Heart right ventricle (tissue), 16 donors: ENCODE data around the gene RAG1. TPM values are rescaled to one million over a fixed set of nuclear protein-coding genes. Genes with fewer than 3 reads are reported as not detected.

ENCODE experiments used
- ATAC-seq, 8 donors: fragments of 200-7000 bp; cut with Tn5 transposase; one replicate each; pipeline ENCODE4 v1.9.1; 2020; ENCODE audit warnings: mild to moderate bottlenecking in 8 of 8, moderate library complexity in 8 of 8, moderate number of reproducible peaks in 1 of 8
- DNase-seq, 2 donors: peaks; one replicate each; pipeline ENCODE4 v3.0.0-alpha.2; 2020
- H3K27ac ChIP-seq, 10 donors: fragments of 200-600 bp; sonication (generic) in 2 of 10; one replicate each; pipeline versions ENCODE4 v1.5.0 to v1.8.0; 2020 to 2022; ENCODE audit warnings: mild to moderate bottlenecking in 3 of 10
- H3K27me3 ChIP-seq, 7 donors: fragments of 200-600 bp; one replicate each; pipeline ENCODE4 v1.8.0; 2021 to 2022; ENCODE audit warnings: mild to moderate bottlenecking in 2 of 7
- H3K36me3 ChIP-seq, 9 donors: fragments of 200-600 bp; sonication (generic) in 1 of 9; one replicate each; pipeline versions ENCODE4 v1.5.0 to v1.8.0; 2020 to 2022; ENCODE audit warnings: mild to moderate bottlenecking in 2 of 9
- H3K4me1 ChIP-seq, 9 donors: fragments of 200-600 bp; sonication (generic) in 1 of 9; one replicate each; pipeline versions ENCODE4 v1.5.0 to v1.8.0; 2020 to 2022; ENCODE audit warnings: mild to moderate bottlenecking in 4 of 9
- H3K4me3 ChIP-seq, 10 donors: fragments of 200-600 bp; sonication (generic) in 2 of 10; one replicate each; pipeline versions ENCODE4 v1.5.0 to v1.8.0; 2020 to 2022; ENCODE audit warnings: mild to moderate bottlenecking in 7 of 10, moderate library complexity in 2 of 10
- H3K9me3 ChIP-seq, 11 donors: fragments of 200-600 bp in 10 of 11; sonication (generic) in 2 of 11; one replicate each; pipeline versions ENCODE4 v1.5.0 to v1.8.0; 2013 to 2022; ENCODE audit warnings: mild to moderate bottlenecking in 2 of 11, control low read depth in 1 of 11, moderate library complexity in 1 of 11
- WGBS, 2 donors: extraction: QIAGEN DNeasy Blood & Tissue Kit; methylation state at CpG; one replicate each; pipeline ENCODE4 v1.1.7; 2013; ENCODE audit warnings: inconsistent platforms in 1 of 2; 5-methylcytosine and 5-hydroxymethylcytosine counted together
- intact Hi-C, 10 donors: fragments of 100-400 bp; cut with DNase I; formaldehyde crosslinking; loops; one replicate each; pipeline versions ENCODE4 v1.11.1 to v1.14.2; 2022
- polyA plus RNA-seq, 2 donors: library from polyadenylated mRNA; stranded (reverse); fragments of 200-250 nt; gene quantifications; one replicate each; pipeline ENCODE4 v1.2.3, GENCODE V29; 2013
- total RNA-seq, 10 donors: library from RNA; stranded (reverse); fragmentation: NEBNext Ultra II Directional in 3 of 10; extraction: Animal tissue kit (Norgen Biotek cat#: 25700) in 3 of 10; gene quantifications; one replicate each; pipeline versions ENCODE4 v1.2.1 to v1.2.4, GENCODE V29; 2021 to 2023
- TF ChIP-seq, protein P1 (sequence below), 9 donors: fragments of 200-600 bp; sonication (generic) in 2 of 9; IDR thresholded peaks; one replicate each; pipeline versions ENCODE4 v1.5.0 to v1.8.0; 2021 to 2022; ENCODE audit warnings: antibody characterized with exemption in 9 of 9, mild to moderate bottlenecking in 5 of 9, moderate library complexity in 1 of 9
- donor health status: Arrhythmogenic right ventricular cardiomyopathy.
- donor health status: ischemic (EF 13 %, LVEDD 7.1; RV severe dilation, severe dysfunction).
- donor health status: healthy with polysubstance abuse.
- donor health status: DM: no; HTN: yes; CAD: no.
- donor health status: DM: no; HTN: no; CAD: no.
- donor health status: ischemic (EF 25% LVEDD 6.9; RV normal size, moderate dysfunction).
- donor health status: ischemic (EF 25% LVEDD 5.7; RV mildly dilated, moderate dysfunction).
- donor health status: healthy.
- donor health status: DM: yes; HTN: yes; CAD: no.
- donor health status: Ischemic cardiomyopathy.
- donor health status: ischemic (EF 35%, LVEDD 5.7; RV mildly dilated, moderate dysfunction).
- donor health status: nonischemic (EF 11% LVEDD 7.7; RV severe dilation, severe dysfunction).
- donor health status: DM: yes; HTN: yes; CAD: no.
- donor health status: PGD.
- donor health status: ischemic (EF 29% LVEDD 5.4; RV normal size, mild dysfunction).
- donor health status: nonischemic (EF 23%, LVEDD 6.1; RV moderate dilation, normal function).

RAG1 gene
- total and polyA plus RNA-seq, 12 donors, result 0.26 to 2.1 (median 1.2) TPM

DNA sequence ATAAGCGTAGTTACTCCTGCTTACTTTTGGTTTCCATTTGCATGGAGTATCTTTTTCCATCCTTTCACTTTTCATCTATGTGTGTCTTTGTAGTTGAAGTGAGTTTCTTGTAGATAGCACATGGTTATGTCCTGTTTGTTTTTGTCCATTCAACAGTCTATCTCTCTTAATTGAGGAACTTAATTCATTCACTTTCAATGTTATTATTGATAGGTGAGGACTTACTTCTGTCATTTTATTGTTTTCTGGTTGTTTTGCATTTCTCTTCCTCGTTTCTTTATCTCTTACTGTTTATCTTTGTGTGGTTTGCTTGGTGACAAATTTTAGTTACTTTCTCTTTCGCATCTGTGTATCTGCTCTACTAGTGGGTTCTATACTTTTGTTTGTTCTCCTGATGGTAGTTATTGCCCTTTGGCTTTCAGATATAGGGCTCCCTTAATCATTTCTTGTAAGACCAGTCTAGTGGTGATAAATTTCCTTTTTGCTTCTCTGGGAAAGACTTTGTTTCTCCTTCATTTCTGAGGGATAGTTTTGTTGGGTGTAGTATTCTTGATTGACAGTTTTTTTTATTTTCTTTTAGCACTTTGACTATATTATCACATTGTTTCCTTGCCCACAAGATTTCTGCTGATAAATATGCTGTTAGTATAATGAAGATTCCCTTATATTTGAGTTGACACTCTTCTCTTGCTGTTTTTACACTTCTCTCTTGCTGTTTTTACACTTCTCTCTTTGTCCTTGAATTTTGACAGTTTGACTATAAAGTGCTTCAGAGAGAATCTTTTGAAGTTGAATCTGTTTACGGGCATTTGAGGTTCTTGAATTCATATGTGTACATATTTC lies 9.0 kb upstream of the RAG1 start:
- 72 to 77% methylated on average over 4 of the region's 4 CpGs for WGBS, 2 donors
- ATAC-seq, result no peak
- no peaks in the 10 kb centered on the region for H3K36me3 ChIP-seq
- intact Hi-C loops, result no loop called here
- TF ChIP-seq, protein P1, sequence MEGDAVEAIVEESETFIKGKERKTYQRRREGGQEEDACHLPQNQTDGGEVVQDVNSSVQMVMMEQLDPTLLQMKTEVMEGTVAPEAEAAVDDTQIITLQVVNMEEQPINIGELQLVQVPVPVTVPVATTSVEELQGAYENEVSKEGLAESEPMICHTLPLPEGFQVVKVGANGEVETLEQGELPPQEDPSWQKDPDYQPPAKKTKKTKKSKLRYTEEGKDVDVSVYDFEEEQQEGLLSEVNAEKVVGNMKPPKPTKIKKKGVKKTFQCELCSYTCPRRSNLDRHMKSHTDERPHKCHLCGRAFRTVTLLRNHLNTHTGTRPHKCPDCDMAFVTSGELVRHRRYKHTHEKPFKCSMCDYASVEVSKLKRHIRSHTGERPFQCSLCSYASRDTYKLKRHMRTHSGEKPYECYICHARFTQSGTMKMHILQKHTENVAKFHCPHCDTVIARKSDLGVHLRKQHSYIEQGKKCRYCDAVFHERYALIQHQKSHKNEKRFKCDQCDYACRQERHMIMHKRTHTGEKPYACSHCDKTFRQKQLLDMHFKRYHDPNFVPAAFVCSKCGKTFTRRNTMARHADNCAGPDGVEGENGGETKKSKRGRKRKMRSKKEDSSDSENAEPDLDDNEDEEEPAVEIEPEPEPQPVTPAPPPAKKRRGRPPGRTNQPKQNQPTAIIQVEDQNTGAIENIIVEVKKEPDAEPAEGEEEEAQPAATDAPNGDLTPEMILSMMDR (IDR thresholded peaks at IDR 0.05), result no peak
- no peaks in the 10 kb centered on the region for H3K4me1 ChIP-seq
- DNase-seq, result no peak
- H3K9me3 ChIP-seq, result peaks cover 0 to 21% (median 5%) of the 10 kb centered on the region in 11 donors
- H3K27me3 ChIP-seq, result no peaks in the 10 kb centered on the region
- peak overlapping the region in 1 of 10 donors; percentile 51 for H3K27ac ChIP-seq
- peak overlapping the region in 1 of 10 donors; percentile 15 for H3K4me3 ChIP-seq

DNA sequence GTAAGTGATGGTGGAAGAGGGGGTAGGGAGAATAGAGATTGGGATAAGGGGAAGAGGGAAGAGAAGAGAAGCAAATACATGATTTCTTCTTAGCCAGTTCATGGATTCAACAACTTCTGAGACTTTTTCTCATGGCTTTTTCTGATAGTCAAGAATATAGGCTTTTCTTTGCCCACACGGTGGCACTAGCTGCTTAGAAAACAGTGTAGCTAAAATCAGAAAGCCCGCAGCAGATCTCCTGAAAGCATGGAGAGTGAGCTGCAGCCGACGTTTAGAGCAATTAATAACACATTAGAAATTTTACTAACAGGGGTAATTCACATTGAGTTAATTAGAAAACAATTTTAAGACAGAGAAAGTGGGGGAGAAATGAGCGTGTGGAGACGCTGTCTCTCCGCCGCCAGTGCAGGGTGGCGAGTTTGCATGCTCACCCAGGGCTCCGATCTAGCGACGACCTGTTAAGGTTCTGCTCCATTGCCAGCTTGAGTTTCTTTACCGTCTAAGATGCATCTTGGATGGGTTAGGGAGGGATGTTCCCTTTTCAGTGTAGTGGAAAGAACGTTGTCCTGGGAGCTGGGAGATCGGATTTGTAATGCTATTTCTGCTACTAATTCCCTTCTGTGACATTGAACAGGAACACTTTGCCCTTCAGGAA lies 3.3 kb upstream of the RAG1 start:
- Histone ChIP-seq H3K27me3 (peaks cover 0 to 5% (median 0%) of the 10 kb centered on the region in 7 donors), H3K9me3 (peaks cover 0 to 7% (median 0%) of the 10 kb centered on the region in 11 donors), H3K36me3 (no peaks in the 10 kb centered on the region), H3K27ac (no peak overlapping the region), H3K4me3 (peak overlapping the region in 9 of 10 donors; percentile 22 to 46 (median 41)), H3K4me1 (peaks cover 0 to 5% (median 0%) of the 10 kb centered on the region in 9 donors)
- DNase-seq (peak in 1 of 2 donors; percentile 49), ATAC-seq (peak; percentile 55 to 86 (median 75))
- TF ChIP-seq, protein P1 (IDR thresholded peaks at IDR 0.05), result peak; percentile 38 to 81 (median 72)
- WGBS, 2 donors, result 5 to 14% methylated on average over 15 of the region's 15 CpGs
- intact Hi-C loops, result loop anchor here (1.0 to 10.0 kb wide), 9 partner anchors 58 to 188 kb away; no protein-coding TSS in a partner anchor

DNA sequence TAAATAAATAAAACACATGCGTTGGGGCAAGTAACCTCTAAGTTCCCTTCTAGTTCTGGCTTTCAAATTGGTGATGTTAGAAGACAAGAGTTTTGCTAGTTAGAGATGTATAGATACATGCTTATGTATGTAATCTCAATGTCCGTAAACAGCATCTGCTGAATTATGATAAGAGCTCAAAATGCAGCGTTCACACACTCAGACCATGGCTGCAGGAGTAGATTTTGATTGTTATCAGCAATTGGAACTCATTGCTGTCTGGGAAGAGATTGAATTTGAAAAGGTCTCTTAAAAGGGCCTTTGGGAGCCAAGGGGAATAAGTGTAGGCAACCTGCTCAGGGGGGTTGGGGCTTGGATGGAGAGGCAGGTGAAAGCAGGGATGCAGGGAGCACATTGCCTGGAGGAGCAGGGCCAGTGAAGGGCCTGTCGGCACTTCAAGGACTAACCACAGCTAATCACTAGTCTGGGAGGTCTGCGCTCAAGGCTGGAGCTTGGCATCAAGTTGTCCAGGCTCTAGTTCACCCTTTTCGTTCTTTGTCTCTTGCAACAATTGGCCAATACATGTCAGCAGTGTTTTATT lies 2.7 kb upstream of the RAG1 start:
- H3K27me3 ChIP-seq, result peaks cover 0 to 5% (median 0%) of the 10 kb centered on the region in 7 donors
- 54 to 56% methylated on average over 6 of the region's 6 CpGs for WGBS, 2 donors
- intact Hi-C loops, result loop anchor here in 6 of 10 donors (5.0 to 10.0 kb wide), 5 partner anchors 57 to 182 kb away; no protein-coding TSS in a partner anchor
- peaks cover 0 to under 1% (median 0%) of the 10 kb centered on the region in 11 donors for H3K9me3 ChIP-seq
- peaks cover 0 to 5% (median 0%) of the 10 kb centered on the region in 9 donors for H3K4me1 ChIP-seq
- TF ChIP-seq, protein P1 (IDR thresholded peaks at IDR 0.05), result no peak
- DNase-seq (no peak), ATAC-seq (peak in 1 of 8 donors; percentile 12)
- H3K27ac ChIP-seq, result no peak overlapping the region
- peak overlapping the region in 7 of 10 donors; percentile 22 to 46 (median 43) for H3K4me3 ChIP-seq
- no peaks in the 10 kb centered on the region for H3K36me3 ChIP-seq
